Hematopoietic multipotent progenitor cell treated with erythropoietin and hydrocortisone succinate and interleukin-3 and kit ligand, for 8 days (in vitro differentiated cells): ENCODE results near the gene ISOC1.

ENCODE experiments used
- DNase-seq: peaks from one replicate; pipeline ENCODE4 v3.0.0-alpha.2; 2015

Gene ISOC1

GRCh38 chr5:129096382-129096991 is 1.9 kb downstream of the ISOC1 start:
- peak; percentile 54 for DNase-seq

DNA sequence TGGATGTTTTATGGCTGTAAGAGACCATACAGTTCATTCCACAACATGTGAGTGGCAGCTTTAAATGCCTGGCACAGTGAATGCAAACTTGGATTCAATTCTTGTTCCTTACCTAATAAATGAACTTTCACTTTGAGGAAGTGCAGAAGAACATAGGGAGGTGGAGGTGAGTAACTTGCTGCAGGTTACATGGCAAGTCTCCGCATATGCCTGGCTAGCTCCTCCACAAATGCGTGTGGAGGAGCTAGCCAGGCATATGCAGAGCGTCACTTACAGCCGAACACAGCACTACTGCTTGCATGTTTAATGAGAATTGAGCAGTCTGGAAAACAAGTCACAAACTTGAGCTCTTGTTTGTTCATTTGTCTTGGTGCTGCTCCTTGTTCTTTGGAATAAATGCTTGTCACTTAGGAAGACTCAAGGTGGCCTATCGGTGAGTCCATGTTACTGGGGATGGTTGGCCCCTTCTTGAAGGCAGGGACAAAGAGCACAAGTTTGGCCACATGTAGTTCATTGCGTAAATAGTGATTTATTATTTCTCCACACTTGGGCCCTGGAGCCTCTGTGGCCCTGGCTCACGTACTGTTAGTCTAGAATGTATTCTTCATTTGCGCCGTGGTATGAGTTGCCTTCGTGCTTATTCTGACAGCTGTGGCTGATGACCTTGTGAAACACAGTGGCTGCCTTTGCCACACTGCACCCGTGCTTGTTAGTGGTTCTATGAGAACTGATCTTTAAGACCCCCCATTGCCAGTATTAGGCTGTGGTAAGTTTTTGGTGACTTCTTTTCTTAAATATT is 3.1 kb downstream of the ISOC1 start:
- DNase-seq: no peak

DNA sequence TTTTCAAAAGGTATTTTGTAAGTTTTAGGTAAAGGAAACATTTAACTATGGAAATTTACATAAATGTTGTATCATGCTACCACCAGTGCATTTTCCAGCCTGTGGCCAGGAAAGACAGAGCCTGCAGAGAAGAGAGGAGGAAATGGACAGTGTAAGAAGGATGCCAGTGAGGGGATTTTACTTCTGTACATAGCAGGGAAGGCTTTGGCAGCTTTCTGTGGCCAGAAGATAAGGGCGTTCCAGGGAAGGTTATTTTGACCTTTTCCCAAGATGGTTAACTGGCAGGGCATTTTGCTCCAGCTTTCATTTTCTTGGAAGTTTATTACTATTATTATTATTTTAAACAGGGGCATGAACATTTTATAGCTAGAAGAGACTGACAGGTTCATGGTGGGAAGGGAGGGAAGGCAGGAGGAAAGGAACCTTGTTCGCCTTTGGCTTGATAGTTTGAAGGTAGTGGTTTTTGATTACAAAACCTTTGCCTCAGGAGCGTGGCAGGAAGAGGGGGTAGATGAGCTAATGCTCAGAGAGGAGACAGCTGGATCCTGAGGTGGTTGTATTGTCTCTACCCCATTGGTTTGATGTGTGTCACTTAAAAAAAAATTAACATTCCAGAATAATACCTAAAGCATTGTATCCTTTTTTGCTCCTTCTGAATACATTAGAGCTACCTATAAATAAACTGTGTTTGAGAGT is 4.1 kb downstream of the ISOC1 start:
- peak; percentile 34 for DNase-seq

DNA sequence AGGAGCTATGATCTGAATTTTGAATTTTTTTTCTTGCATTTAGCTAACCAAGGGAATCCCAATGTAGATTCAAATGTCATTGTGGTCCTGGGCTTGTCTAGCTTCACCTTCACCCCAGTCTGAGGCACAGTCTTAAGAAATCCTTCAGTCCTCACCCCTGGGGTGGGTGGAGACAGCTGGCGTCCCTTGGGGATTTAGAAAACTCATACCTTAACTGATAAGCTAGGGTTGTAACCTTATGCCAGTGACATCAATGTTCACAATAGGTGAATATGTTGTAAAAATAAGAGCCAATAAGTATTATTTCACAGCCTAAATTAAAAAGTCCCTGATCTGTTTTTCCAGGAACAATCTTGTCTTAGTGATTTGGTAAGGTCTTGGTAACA is 4.6 kb downstream of the ISOC1 start:
- no peak for DNase-seq

DNA sequence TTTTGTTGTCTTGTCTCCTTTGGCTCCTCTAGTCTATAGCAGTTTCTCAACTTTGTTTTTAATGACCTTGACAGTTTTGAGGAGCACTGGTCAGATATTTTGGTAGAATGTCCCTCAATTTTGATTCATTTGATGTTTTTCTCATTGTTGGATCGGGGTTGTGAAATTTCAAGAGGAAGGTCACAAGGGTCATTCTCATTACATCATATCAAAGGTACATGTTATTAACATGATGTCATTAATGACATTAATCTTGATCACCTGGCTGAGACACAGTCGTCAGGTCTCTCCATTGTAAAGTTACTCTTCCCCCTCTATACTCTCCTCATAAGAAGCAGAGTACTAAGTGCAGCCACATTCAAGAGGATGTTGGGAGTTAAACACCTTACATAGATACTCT is 7.2 kb downstream of the ISOC1 start:
- DNase-seq: no peak

- no peak for DNase-seq
Observed at GRCh38 chr5:129103397-129103796, 8.8 kb downstream of the ISOC1 start.

- no peak for DNase-seq
Observed at GRCh38 chr5:129104915-129105455, 10.4 kb downstream of the ISOC1 start.

DNA sequence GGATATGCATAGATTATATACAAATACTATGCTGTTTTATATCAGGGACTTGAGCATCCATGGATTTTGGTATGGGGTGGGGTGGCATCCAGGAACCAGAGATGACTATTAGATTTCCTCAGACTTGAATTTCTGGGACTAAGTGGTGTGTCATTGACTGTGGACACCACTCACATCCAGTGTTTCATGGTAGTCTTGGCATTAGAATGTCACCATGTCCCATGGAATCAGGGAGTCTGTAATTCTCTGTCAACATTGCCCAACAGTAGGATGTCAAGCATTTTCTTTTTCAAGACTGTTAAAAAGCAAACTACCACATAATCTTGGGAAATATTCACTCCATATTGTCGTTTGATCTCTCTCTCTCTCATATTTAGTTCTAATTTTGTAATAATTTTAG is 13.1 kb downstream of the ISOC1 start:
- no peak for DNase-seq

DNA sequence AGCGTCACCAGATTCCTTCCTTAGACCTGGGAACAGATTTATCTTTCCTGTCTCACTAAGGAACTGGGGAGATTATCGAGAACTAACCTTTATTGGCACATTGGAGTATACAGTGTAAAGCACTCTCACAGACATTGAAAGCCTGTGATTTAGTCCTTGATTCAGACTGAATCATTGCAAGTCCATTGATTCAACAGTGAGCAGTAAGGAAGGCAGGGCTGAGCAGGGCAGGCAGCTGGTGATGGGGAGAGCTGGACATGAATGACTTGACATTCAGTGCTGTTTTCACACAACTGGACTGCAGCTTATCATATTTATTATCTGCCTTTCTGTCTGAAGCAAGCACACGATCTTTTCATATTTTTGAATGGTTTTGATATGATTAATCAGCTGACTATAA is 16.2 kb downstream of the ISOC1 start:
- DNase-seq: no peak

GRCh38 chr5:129111351-129111750 is 16.8 kb downstream of the ISOC1 start:
- DNase-seq: no peak

DNA sequence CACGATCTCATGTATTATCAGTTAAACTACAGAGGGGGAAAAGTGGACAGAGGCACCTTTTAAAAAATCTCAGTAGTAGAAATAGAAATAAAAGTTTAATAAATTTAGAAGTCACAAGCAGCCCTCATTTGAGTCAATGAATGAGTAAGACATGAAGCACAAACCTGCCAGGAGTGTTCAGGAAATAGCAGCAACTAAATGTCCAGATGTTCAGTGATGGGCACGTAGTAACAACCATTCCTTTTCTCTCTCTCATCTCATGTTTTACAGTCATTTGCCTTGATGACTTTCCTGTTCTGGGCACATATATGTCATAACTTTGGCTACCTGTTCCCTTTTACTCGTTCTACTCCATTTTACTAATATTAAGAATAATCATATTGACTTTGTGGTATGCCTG is 17.7 kb downstream of the ISOC1 start:
- no peak for DNase-seq

- no peak for DNase-seq
Observed at GRCh38 chr5:129113867-129114266, 19.3 kb downstream of the ISOC1 start.

- no peak for DNase-seq
Observed at GRCh38 chr5:129114539-129115193, 20.1 kb downstream of the ISOC1 start.

- no peak for DNase-seq
Observed at GRCh38 chr5:129115680-129116079, 21.1 kb downstream of the ISOC1 start.

- no peak for DNase-seq
Observed at GRCh38 chr5:129116797-129117196, 22.2 kb downstream of the ISOC1 start.

- DNase-seq: no peak
Observed at GRCh38 chr5:129118405-129118804, 23.9 kb downstream of the ISOC1 start.

DNA sequence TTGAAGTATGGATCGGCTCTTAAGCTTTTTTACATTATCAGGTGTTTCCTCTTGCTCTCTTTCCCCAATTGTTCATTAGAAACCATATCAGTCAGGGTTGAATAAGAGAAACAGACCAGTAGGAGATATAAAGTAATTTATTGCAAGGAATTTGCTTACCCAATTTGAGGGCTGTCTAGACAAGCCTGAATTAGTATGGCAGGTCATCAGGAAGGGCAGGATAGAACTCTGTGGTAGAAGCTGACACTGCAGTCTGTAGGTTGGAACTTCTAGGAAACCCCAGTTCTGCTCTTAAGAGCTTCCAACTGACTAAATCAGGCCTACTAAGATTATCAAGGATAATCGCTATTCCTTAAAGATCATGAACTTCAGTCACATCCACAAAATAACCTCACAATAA is 24.3 kb downstream of the ISOC1 start:
- DNase-seq: no peak

DNA sequence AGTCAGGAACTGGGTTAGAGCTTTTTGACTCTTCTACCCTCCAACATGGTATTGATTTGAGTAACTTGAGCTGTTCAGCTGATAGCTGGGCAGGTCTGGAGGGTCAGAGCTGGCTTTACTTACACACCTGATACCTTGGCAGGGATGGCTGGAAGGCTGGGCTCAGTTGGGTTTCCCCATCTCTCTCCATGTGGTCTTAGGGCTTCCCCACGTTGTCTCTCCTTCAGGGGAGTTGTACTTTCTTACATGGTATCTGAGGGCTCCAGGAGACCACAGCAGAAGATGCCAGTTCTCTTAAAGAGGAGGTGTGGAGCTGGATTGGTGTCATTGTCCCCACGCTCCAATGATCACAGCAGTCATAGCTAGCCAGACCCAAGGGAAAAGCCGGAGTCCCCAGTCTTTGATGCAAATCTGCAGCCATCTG is 25.6 kb downstream of the ISOC1 start:
- no peak for DNase-seq

DNA sequence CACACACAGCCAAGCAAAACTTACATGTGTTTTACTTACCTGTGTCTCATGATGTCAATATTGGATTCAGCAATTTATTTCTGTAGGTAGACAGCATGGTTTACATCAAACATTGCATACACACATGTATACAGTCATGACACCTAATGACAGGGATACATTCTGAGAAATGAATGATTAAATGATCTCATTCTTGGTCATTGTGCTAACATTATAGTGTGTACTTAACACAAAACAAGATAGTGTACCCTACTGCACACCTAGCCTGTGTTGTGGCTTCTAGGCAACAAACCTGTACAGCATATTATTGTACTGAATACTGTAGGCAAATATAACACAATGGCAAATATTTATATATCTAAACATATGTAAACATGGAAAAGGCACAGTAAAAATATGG is 28.0 kb downstream of the ISOC1 start:
- no peak for DNase-seq

DNA sequence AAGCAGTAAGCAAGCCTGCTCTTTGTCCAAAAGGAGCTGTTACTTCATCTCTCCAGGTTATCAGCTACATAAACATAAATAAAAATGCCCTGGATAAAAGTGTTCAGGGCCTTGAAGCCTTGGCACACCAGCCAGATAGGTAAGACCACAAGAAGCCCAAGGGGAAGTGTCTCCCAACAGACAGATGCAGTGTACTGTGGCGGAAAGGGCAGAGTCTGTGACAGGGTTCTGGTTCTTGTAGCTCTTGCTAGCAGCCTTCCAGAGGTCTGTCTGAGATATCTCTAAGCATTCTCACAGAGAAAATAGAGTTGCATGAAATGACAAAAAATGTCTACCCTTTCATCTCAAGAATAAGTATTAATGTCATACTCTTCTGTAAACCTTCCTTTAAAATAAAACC is 30.1 kb downstream of the ISOC1 start:
- DNase-seq: no peak

DNA sequence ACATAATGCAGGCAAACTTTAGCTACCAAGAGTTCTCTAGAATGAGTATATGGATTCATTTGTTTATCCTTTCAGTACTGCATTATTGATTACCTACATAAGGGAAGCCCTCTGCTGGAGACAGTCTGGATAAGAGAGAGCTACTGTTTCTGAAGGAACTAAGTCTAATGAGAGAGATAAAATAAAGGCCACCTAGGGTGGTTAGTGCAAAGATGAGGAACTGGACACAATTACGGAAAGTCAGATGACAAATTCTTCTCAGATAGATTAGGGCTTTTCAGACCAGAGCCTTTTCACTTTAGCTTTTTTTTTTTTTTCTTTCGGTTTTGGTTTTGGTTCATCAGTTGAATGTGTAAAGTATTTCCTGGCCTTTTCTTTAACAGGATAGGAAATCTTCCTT is 31.3 kb downstream of the ISOC1 start:
- DNase-seq: peak; percentile 19

DNA sequence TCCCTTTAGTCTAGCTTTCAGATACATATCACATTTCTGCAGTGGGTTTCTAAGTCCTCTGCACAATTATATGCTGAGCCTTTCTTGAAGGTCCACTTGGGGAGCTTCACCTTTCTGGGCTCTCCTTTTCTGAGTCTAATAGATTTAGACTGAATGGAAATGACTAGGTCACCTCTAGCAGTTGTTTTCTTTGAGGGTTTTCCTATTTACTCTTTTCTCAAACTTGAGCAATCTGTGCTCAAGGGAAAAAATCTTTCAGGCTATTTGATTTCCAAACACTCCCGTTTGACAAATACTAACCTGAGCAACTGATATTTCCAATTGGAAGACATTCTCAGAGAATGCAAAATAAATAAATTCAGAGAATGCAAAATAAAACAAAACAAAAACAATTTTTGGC is 39.0 kb downstream of the ISOC1 start:
- no peak for DNase-seq

DNA sequence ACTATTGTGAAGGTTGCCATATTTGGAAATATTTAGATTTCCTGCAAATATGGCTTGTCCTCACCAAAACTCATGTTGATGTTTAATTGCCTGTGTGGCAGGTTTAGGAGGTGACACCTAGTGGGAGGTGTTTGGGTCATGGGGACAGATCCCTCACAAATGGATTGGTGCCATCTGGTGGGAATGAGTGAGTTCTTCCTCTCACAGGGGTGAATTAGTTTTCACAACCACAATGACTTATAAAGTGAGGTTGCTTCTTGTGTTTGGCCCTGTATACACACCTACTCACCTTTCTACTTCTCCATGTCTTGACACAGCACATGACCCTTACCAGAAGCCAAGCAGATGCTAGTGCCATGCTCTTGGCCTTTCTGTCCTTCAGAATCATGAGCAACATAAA is 41.1 kb downstream of the ISOC1 start:
- peak; percentile 62 for DNase-seq
